ENCODE results near the gene KIF1A. TPM values are rescaled to one million over a fixed set of nuclear protein-coding genes. Genes with fewer than 3 reads are reported as not detected.

The KIF1A gene
- total RNA-seq, 4 donors from 2014 or later: 1.7 to 4.1 (median 3.4) TPM

DNA sequence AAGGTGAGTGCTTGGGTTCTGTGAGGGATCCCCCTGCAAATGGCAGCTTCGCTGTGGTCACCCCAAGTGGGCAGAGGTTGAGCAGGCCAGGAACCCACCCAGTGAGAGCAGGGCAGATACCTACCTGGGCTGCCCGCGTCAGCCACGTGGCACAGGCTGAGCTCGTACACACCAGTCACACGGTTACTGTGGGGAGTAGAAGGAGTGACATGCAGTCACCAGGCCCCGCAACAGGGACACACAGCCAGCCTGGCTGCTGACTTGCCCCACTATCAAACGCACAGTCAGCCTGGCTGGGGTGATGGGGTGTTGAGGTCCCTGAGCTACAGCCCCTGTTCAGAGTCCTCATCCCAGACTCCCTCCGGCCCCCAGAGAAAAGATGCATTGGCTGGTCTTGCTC is 96.2 kb downstream of the KIF1A start:
- Histone ChIP-seq H3K9me3 (no peaks in the 10 kb centered on the region), H3K4me3 (no peak overlapping the region), H3K36me3 (no peaks in the 10 kb centered on the region), H3K27ac (replicated peaks in 1 of 4) (no peak overlapping the region), H3K4me1 (no peaks in the 10 kb centered on the region), H3K27me3 (peaks cover 0 to 4% (median 0%) of the 10 kb centered on the region in 4 donors)
- no peak for DNase-seq (ENCODE audit: extremely low spot score)
- intact Hi-C loops (cut with DNase I): no loop called here
- WGBS: 90% methylated on average over 2 of the region's 9 CpGs
- no peak for TF ChIP-seq POLR2A (IDR thresholded peaks at IDR 0.05; ENCODE audit: low read depth)
- TF ChIP-seq EP300 (IDR thresholded peaks at IDR 0.05): no peak
- TF ChIP-seq POLR2AphosphoS5 (IDR thresholded peaks at IDR 0.05): no peak
- TF ChIP-seq, protein P1, sequence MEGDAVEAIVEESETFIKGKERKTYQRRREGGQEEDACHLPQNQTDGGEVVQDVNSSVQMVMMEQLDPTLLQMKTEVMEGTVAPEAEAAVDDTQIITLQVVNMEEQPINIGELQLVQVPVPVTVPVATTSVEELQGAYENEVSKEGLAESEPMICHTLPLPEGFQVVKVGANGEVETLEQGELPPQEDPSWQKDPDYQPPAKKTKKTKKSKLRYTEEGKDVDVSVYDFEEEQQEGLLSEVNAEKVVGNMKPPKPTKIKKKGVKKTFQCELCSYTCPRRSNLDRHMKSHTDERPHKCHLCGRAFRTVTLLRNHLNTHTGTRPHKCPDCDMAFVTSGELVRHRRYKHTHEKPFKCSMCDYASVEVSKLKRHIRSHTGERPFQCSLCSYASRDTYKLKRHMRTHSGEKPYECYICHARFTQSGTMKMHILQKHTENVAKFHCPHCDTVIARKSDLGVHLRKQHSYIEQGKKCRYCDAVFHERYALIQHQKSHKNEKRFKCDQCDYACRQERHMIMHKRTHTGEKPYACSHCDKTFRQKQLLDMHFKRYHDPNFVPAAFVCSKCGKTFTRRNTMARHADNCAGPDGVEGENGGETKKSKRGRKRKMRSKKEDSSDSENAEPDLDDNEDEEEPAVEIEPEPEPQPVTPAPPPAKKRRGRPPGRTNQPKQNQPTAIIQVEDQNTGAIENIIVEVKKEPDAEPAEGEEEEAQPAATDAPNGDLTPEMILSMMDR (IDR thresholded peaks at IDR 0.05): no peak

DNA sequence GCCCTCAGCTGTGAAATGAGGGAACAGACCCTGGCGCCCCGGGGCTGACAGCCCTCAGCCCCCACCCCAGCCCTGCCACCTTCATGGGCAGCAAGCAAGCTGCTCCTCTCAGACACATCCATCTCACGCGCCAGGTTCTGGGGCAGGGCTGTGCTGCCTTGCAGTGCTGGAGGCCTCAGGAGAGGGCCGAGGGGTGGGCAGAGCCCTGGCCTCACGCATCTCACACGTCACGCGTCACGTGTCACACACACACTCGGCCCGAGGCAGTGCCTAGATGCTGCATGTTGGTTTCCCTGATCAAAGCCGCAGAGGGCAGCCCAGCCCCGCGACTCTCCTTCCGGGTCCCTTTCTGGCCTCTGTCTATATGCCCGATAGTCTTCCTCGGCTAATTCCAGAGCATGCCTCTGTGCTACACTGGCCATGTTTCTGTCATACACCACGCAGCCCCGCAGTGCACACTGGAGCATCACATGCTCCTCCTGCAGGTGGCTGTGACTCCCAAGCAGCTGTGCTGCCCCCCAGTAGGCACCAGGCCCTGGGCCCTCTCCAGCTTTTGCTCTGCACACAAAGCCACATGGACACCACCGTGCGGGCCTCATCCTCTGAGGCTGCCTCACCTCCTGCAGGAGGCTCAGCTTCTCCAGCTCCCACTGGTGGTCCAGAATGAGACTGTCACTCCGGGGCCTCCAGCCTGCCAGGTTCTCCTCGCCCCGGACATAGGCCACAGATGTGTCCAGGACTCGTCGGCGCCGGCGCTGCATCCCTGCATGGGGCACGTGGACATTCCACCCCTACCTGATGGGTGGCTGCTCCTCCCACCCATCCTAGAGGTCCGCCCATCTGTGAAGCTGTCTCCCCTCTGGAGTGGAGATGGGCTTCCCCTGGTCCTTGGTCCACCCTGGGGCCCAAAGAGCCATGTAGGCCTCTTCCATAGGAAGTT is 97.0 kb downstream of the KIF1A start:
- intact Hi-C loops (cut with DNase I): no loop called here
- no peak for DNase-seq (ENCODE audit: extremely low spot score)

DNA sequence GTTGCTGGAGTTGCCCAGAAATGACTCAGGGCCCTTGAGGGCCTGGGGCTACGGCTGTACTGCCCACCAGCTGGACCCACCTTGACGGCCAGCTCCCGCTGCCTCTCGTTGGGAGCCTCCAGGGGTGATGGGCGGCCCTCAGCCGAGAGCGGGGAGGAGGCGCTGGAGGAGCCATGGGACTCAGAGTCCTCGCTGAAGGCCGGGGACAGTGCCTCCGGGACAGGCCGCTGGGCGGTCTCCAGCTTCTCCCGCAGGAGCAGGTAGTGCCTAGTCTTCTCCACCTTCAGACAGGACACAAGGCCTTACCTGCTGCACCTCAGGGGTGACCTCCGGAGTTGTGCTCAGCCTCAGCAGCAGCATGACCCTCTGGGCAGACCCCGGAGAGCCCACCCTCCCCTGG is 97.6 kb downstream of the KIF1A start:
- WGBS: 80% methylated on average over 2 of the region's 16 CpGs
- DNase-seq (ENCODE audit: extremely low spot score): no peak
- peaks cover 0 to 13% (median 0%) of the 10 kb centered on the region in 4 donors for H3K27me3 ChIP-seq
- TF ChIP-seq POLR2AphosphoS5 (IDR thresholded peaks at IDR 0.05) (no peak), EP300 (IDR thresholded peaks at IDR 0.05) (no peak)
- TF ChIP-seq, protein P1 (IDR thresholded peaks at IDR 0.05): no peak
- intact Hi-C loops (cut with DNase I): no loop called here
- no peaks in the 10 kb centered on the region for H3K4me1 ChIP-seq
- H3K36me3 ChIP-seq: no peaks in the 10 kb centered on the region
- no peak overlapping the region for H3K4me3 ChIP-seq
- no peaks in the 10 kb centered on the region for H3K9me3 ChIP-seq
- no peak overlapping the region for H3K27ac ChIP-seq (replicated peaks in 1 of 4)

More for the DNA sequence above, 97.0 kb downstream of the KIF1A start:
- Histone ChIP-seq H3K27me3 (peaks cover 0 to 8% (median 0%) of the 10 kb centered on the region in 4 donors), H3K4me1 (no peaks in the 10 kb centered on the region), H3K9me3 (no peaks in the 10 kb centered on the region), H3K27ac (replicated peaks in 1 of 4) (no peak overlapping the region), H3K36me3 (no peaks in the 10 kb centered on the region), H3K4me3 (no peak overlapping the region)
- 88% methylated on average over 21 of the region's 32 CpGs for WGBS
- TF ChIP-seq POLR2AphosphoS5 (IDR thresholded peaks at IDR 0.05) (no peak), EP300 (IDR thresholded peaks at IDR 0.05) (no peak), POLR2A (IDR thresholded peaks at IDR 0.05; ENCODE audit: low read depth) (no peak)
- TF ChIP-seq, protein P1 (IDR thresholded peaks at IDR 0.05): no peak

DNA sequence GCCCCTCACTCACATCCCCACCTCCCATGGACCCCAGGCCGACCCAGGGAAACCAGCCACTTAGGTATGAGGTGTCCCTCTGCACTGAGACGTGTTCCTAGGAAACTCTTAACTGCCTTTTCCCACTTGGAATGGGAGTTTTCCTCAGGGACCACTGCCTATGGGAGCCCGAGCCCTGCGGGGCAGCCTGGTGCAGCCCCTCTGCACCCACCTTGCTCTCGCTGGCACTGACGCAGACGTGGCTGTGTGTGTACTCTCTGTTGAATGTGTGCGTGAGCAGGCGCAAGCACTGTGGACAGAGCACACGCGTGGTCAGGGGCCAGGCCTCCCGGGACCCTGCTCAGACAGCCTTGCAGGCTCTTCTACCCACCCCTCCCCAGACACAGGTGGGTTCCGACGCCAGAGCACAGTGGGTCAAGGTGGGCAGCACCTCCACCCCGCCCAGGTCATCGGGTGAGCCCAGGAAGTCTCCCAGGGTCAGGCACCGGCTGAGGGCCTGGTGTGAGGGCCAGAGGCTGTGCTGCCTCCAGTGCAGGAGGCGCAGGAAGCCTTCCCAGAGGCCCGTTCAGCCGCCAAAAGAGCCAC is 98.3 kb downstream of the KIF1A start:
- no peak overlapping the region for H3K4me3 ChIP-seq
- no peaks in the 10 kb centered on the region for H3K9me3 ChIP-seq
- H3K27me3 ChIP-seq: peaks cover 0 to 9% (median 0%) of the 10 kb centered on the region in 4 donors
- intact Hi-C loops (cut with DNase I): no loop called here
- no peak for DNase-seq (ENCODE audit: extremely low spot score)
- no peaks in the 10 kb centered on the region for H3K36me3 ChIP-seq
- no peaks in the 10 kb centered on the region for H3K4me1 ChIP-seq
- no peak overlapping the region for H3K27ac ChIP-seq (replicated peaks in 1 of 4)
- no peak for TF ChIP-seq EP300 (IDR thresholded peaks at IDR 0.05)
- TF ChIP-seq POLR2A (IDR thresholded peaks at IDR 0.05; ENCODE audit: low read depth): no peak
- TF ChIP-seq POLR2AphosphoS5 (IDR thresholded peaks at IDR 0.05): no peak
- TF ChIP-seq, protein P1 (IDR thresholded peaks at IDR 0.05): no peak
- WGBS: 85% methylated on average over 12 of the region's 20 CpGs
